NK-92 (cell line): ENCODE measurements around the gene DEXI.

ENCODE experiments used
- DNase-seq: peaks from one replicate; lab custom pipeline; 2025; ENCODE audit not compliant: unreplicated experiment; lab: John Stamatoyannopoulos, UW

The DEXI gene

GRCh38 chr16:10942352-10943063 is at the start of gene DEXI:
Gene DEXI, minus strand, starts transcription at chr16:10942468. Its CDS starts 463 bp downstream, at chr16:10942005.
- DNase-seq, result peak; percentile 42

GRCh38 chr16:10990378-10990777 is 48.1 kb upstream of the DEXI start:
- DNase-seq, result no peak

- DNase-seq, result no peak
Measured at GRCh38 chr16:10989559-10989958, 47.3 kb upstream of the DEXI start.

- no peak for DNase-seq
Measured at GRCh38 chr16:10988879-10989278, 46.6 kb upstream of the DEXI start.

- DNase-seq, result no peak
Measured at GRCh38 chr16:10988164-10988803, 46.0 kb upstream of the DEXI start.

GRCh38 chr16:10987361-10988163 is 45.3 kb upstream of the DEXI start:
- no peak for DNase-seq

GRCh38 chr16:10984509-10984908 is 42.2 kb upstream of the DEXI start:
- no peak for DNase-seq

GRCh38 chr16:10983159-10983558 is 40.9 kb upstream of the DEXI start:
- no peak for DNase-seq

DNA sequence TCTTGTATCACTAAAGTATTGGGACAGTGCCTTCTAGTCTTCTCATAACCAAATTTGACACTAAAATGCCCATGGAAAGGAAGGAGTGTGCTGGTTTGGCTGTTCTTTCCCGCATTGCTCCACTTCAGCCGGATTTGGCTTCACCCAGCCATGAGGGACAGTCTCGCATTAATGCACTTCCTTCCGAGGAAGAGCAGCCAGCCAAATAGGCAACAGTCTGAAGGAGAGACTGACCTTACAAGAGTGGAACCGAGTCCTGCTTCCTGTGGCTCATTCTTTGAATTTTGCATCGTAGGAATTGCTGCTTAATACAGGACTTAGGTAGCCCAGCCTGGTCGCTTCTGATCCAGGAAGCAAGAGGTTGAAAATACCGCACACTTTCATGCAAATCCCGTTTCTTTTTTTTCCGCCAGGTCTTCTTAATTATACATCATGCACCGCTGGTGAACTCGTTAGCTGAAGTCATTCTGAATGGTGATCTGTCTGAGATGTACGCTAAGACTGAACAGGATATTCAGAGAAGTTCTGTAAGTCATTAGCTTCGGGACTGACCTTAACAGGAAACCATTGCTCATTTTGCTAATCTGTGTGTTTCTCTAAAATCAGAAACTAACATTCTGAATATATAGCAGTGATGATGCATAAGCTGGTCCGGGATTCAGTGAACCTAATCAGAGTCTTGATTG is 40.3 kb upstream of the DEXI start:
- DNase-seq, result no peak

DNA sequence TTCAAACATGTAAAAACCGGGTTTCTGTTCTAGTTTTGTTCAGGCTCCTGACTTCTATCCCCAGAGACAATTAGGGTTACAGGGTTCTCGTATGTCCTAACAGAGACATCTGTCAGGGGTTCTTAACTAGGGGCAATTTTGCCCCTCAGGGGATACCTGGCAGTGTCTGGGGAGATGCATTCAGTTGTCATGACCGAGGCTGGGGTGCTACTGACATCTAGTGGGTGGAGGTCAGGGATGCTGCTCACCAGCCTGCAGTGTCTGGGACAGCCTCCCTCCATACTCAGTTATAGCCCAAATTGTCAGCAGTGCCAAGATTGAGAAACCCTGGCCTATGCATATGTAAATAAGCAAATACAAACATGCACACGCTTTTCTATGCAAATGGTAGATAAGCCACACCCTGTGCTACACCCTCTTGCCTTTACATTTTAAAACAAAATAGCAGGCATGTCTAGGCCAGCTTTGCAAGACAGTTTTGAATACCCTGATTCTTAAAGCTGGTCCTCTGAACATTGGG is 39.5 kb upstream of the DEXI start:
- DNase-seq, result no peak

DNA sequence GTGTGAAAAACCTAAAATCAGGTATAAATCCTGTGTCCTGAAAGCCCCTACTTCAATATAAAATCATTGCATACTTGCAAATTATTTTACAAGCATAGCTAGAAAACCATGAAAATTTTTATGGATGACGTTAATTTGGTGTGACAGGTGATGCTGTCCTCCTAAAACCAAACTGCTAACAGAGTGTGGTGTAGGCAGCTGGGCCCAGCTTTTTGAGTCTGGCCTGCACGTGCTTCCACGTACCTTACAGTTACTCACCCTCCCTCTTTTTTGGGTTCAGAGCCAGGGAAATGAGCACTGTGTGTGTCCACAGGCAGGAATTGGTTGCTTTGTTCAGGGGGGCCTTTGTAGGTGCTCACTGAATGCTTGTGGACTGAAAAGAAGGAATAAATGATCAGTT is 38.5 kb upstream of the DEXI start:
- no peak for DNase-seq

GRCh38 chr16:10979717-10980601 is 37.7 kb upstream of the DEXI start:
- no peak for DNase-seq

DNA sequence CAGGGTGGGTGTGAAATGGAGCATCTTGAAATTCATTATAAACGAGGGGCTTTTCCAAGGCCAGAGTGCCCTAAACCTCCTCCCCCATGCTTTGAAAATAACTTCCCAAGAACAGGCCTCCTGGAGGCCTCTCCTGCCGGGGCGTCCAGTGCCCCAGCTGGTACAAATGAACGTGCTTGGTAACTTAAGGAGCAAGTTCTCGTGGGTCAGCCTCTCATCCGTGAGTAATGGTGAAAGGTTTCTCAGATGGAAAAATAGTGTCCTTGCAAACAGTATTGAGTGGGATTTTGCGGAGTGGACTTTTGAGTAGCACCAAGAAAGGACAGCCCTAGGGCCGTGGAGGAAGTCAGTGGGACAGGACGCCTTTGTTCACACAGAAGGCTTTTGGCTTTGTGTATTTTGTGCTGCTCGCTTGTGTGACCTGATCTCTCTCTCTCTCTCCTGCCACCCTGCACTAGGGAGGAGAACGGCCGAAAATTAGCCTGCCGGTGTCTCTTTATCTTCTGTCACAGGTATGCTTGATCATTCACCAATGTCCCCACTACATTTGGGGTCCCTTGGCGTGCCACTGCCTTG is 36.7 kb upstream of the DEXI start:
- no peak for DNase-seq

DNA sequence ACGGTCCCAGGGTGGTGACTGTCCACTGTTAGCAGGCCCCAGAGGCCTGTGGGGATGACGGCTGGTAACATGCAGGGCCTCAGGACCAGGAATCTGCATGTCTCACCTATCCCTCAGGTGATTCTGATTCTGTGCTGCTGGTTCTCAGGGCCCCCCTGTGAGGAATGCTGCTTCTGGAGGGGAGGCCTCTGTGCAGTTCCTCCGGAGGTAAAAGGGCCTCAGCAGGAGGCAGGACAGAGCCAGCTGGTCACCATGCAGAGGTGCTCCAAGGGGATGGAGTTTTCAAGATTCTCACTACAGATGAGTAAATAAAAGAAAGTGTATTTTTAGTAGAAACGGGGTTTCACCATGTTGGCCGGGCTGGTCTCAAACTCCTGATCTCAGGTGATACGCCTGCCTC is 35.9 kb upstream of the DEXI start:
- DNase-seq, result no peak

DNA sequence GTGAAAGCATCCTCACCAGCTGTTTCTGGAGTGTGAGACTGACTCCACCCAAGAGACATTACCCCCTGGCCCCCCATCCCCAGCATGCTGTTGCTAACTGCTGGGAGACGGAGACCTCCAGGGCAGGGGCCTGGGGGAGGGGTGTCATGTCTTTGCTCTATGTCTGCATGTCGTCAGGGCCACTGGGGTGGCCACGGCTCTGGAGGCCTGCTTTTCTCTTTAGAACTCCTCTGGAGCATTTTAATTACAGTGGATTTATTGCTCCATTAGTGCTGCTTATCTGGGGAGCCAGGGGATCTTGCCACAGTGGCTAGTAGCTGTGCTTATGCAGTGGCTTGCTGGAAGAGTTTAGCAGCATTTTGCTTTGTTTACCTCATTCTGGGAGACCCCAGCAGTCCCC is 34.4 kb upstream of the DEXI start:
- no peak for DNase-seq

- no peak for DNase-seq
Measured at GRCh38 chr16:10972819-10973464, 30.7 kb upstream of the DEXI start.

GRCh38 chr16:10972108-10972818 is 30.0 kb upstream of the DEXI start:
- DNase-seq, result no peak

- no peak for DNase-seq
Measured at GRCh38 chr16:10971560-10971961, 29.3 kb upstream of the DEXI start.

DNA sequence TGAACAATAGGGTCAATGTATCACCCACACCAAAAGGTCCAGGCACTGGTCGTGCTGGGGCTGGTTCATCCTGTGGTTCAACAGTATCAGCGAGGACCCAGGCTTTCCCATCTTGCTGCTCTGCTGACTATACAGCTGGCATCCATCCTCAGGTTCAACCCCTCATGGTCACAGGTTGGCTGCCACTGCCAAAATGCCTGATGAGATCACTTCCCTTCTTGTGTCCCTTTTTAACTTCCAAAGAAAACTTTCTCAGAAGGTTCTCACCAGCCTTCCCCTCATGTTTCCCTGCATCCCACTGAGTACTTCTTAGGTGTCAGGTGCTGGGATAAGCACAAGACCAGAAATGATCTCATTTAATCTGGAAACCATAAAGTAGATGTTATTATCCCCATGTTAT is 27.8 kb upstream of the DEXI start:
- no peak for DNase-seq
